ENCODE data around the gene RBMS3. TPM values are rescaled to one million over a fixed set of nuclear protein-coding genes. Genes with fewer than 3 reads are reported as not detected.
A peak's percentile ranks its signal among the peaks of the same experiment; 100 is the strongest.
"Not testable (repeated sequence)": the region's sequence is repeated elsewhere in the genome, so short reads cannot be mapped to it uniquely, and the experiment has no call there.

RBMS3 gene
- total RNA-seq, 1 donor = 81.1 TPM

GRCh38 chr3:29324180-29324651 is 43.3 kb downstream of the RBMS3 start:
- Histone ChIP-seq H3K79me2 (ENCODE audit: insufficient read depth, low read length) (peaks cover 85% of the 10 kb centered on the region), H3K36me3 (ENCODE audit: insufficient read depth, low read length) (no peaks in the 10 kb centered on the region), H3K4me1 (ENCODE audit: insufficient read depth, low read length) (peaks cover 22% of the 10 kb centered on the region), H2AFZ (ENCODE audit: low read length) (peak overlapping the region; percentile 64), H3K27me3 (ENCODE audit: insufficient read depth, low read length) (no peaks in the 10 kb centered on the region), H3K4me2 (ENCODE audit: insufficient read depth, low read length) (peak overlapping the region; percentile 79), H3K27ac (ENCODE audit: low read depth, low read length) (peak overlapping the region; percentile 93), H4K20me1 (ENCODE audit: insufficient read depth, low read length) (no peaks in the 10 kb centered on the region), H3K9me3 (ENCODE audit: low read depth, low read length) (no peaks in the 10 kb centered on the region), H3K4me3 (ENCODE audit: insufficient read depth, low read length) (peak overlapping the region; percentile 52)
- TF ChIP-seq, protein P1, sequence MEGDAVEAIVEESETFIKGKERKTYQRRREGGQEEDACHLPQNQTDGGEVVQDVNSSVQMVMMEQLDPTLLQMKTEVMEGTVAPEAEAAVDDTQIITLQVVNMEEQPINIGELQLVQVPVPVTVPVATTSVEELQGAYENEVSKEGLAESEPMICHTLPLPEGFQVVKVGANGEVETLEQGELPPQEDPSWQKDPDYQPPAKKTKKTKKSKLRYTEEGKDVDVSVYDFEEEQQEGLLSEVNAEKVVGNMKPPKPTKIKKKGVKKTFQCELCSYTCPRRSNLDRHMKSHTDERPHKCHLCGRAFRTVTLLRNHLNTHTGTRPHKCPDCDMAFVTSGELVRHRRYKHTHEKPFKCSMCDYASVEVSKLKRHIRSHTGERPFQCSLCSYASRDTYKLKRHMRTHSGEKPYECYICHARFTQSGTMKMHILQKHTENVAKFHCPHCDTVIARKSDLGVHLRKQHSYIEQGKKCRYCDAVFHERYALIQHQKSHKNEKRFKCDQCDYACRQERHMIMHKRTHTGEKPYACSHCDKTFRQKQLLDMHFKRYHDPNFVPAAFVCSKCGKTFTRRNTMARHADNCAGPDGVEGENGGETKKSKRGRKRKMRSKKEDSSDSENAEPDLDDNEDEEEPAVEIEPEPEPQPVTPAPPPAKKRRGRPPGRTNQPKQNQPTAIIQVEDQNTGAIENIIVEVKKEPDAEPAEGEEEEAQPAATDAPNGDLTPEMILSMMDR (IDR thresholded peaks at IDR 0.05; ENCODE audit: extremely low read depth, low read depth, low read length) = no peak
- DNase-seq (ENCODE audit: insufficient read length, low spot score, missing footprints) = peak; percentile 43

DNA sequence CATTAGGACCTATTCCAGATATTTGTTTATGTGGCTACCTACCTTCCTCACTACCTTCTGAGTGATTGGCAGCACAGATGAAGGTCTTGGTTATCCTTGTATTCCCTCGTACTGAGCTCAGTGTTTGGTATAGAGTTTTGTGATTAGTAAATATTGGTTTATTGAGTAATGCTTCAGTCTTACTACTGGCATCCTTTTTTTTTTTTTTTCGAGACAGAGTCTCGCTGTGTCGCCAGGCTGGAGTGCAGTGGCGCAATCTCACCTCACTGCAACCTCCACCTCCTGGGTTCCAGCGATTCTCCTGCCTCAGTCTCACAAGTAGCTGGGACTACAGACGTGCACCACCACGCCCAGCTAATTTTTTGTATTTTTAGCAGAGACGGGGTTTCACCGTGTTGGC is 45.7 kb downstream of the RBMS3 start:
- DNase-seq (ENCODE audit: insufficient read length, low spot score, missing footprints); H3K9me3 ChIP-seq (ENCODE audit: low read depth, low read length): not testable (repeated sequence)
- H3K4me1 ChIP-seq (ENCODE audit: insufficient read depth, low read length) = peaks cover 38% of the 10 kb centered on the region

DNA sequence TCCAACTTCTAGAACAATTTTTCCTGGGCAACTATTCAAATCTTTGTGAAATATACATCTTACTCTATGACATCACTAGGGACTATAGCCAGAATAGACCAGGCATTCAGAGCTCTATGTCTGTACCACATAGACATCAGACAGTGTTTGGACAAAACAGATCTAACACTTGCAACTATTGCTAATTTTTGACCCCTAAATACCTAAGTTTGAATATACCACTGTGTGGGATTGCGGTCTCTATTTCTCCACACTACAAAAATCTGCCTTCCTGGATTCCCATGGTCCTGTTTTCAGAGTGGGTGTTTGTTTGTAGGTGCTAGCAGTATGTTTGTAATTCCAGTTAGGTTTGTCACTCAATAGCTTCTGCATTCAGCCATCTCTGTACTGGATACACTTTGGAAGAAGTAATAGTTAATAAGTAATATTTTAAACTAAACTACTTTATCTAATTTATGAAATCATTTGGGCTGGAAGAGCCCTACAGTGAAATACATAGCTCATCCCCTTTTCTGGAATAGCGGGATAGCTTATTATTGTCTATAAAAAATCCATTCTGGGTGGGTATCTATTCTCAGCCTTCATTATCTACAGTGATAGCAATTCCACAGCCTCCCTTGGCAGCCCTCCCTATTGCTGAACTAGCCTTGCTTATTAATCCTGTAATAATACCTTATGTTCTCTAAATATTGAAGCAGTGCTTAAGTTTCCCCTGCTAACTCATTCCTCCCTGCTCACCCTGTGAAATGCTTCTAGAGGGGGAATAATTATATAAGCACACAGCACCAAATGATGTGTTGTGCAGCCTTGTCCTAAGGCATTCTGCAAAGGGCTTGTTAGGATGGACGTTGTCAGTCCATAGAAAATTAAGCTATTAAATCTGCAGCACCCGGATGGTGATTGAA is 49.4 kb downstream of the RBMS3 start:
- Histone ChIP-seq H3K27me3 (ENCODE audit: insufficient read depth, low read length) (no peaks in the 10 kb centered on the region), H3K79me2 (ENCODE audit: insufficient read depth, low read length) (peaks cover 91% of the 10 kb centered on the region), H3K27ac (ENCODE audit: low read depth, low read length) (peak overlapping the region; percentile 84), H2AFZ (ENCODE audit: low read length) (no peak overlapping the region), H3K36me3 (ENCODE audit: insufficient read depth, low read length) (no peaks in the 10 kb centered on the region), H3K4me3 (ENCODE audit: insufficient read depth, low read length) (no peak overlapping the region), H3K9me3 (ENCODE audit: low read depth, low read length) (no peaks in the 10 kb centered on the region), H3K4me2 (ENCODE audit: insufficient read depth, low read length) (no peak overlapping the region), H3K4me1 (ENCODE audit: insufficient read depth, low read length) (peaks cover 50% of the 10 kb centered on the region), H4K20me1 (ENCODE audit: insufficient read depth, low read length) (peaks cover 6% of the 10 kb centered on the region)
- no peak for DNase-seq (ENCODE audit: insufficient read length, low spot score, missing footprints)
- TF ChIP-seq, protein P1 (IDR thresholded peaks at IDR 0.05; ENCODE audit: extremely low read depth, low read depth, low read length) = no peak

More for the DNA sequence above, 45.7 kb downstream of the RBMS3 start:
- H3K4me2 ChIP-seq (ENCODE audit: insufficient read depth, low read length); H2AFZ ChIP-seq (ENCODE audit: low read length); H3K4me3 ChIP-seq (ENCODE audit: insufficient read depth, low read length); H4K20me1 ChIP-seq (ENCODE audit: insufficient read depth, low read length); H3K36me3 ChIP-seq (ENCODE audit: insufficient read depth, low read length); H3K27ac ChIP-seq (ENCODE audit: low read depth, low read length); H3K27me3 ChIP-seq (ENCODE audit: insufficient read depth, low read length): not testable (repeated sequence)
- peaks cover 85% of the 10 kb centered on the region for H3K79me2 ChIP-seq (ENCODE audit: insufficient read depth, low read length)

GRCh38 chr3:29331035-29331434 is 50.2 kb downstream of the RBMS3 start:
- Histone ChIP-seq H3K4me3 (ENCODE audit: insufficient read depth, low read length) (no peak overlapping the region), H3K36me3 (ENCODE audit: insufficient read depth, low read length) (no peaks in the 10 kb centered on the region), H3K79me2 (ENCODE audit: insufficient read depth, low read length) (peaks cover 84% of the 10 kb centered on the region), H2AFZ (ENCODE audit: low read length) (no peak overlapping the region), H3K4me2 (ENCODE audit: insufficient read depth, low read length) (peak overlapping the region; percentile 67), H4K20me1 (ENCODE audit: insufficient read depth, low read length) (peaks cover 6% of the 10 kb centered on the region), H3K9me3 (ENCODE audit: low read depth, low read length) (no peaks in the 10 kb centered on the region), H3K4me1 (ENCODE audit: insufficient read depth, low read length) (peaks cover 54% of the 10 kb centered on the region), H3K27ac (ENCODE audit: low read depth, low read length) (peak overlapping the region; percentile 84), H3K27me3 (ENCODE audit: insufficient read depth, low read length) (no peaks in the 10 kb centered on the region)
- DNase-seq (ENCODE audit: insufficient read length, low spot score, missing footprints) = no peak
- TF ChIP-seq, protein P1 (IDR thresholded peaks at IDR 0.05; ENCODE audit: extremely low read depth, low read depth, low read length) = no peak

Measured in osteoblast (primary cell).